Right atrium auricular region (tissue), 2 donors: ENCODE results near the gene STOM. TPM values are rescaled to one million over a fixed set of nuclear protein-coding genes. Genes with fewer than 3 reads are reported as not detected.
A peak's percentile ranks its signal among the peaks of the same experiment; 100 is the strongest.

Experiments
- DNase-seq: peaks from one replicate; pipeline ENCODE4 v3.0.0-alpha.2; 2019; ENCODE audit warnings: low spot score
- H3K27ac ChIP-seq, 2 donors: fragments of 200-600 bp; sonication (generic); 1 replicate in 1 of 2; 2 replicates in 1 of 2; pipeline ENCODE4 v1.5.1; 2016 to 2019
- H3K27me3 ChIP-seq, 2 donors: fragments of 200-600 bp; sonication (generic); one replicate each; pipeline versions ENCODE4 v1.5.1 to v1.6.0; 2017 to 2019
- H3K36me3 ChIP-seq: fragments of 200-600 bp; sonication (generic); one replicate; pipeline ENCODE4 v1.5.1; 2016
- H3K4me1 ChIP-seq, 2 donors: fragments of 200-600 bp; sonication (generic); one replicate each; pipeline versions ENCODE4 v1.5.1 to v1.6.0; 2017 to 2019
- H3K4me3 ChIP-seq, 2 donors: fragments of 200-600 bp; sonication (generic); 1 replicate in 1 of 2; 2 replicates in 1 of 2; pipeline ENCODE4 v1.5.1; 2017 to 2019; ENCODE audit warnings: mild to moderate bottlenecking in 1 of 2, moderate library complexity in 1 of 2
- H3K9me3 ChIP-seq, 2 donors: fragments of 200-600 bp; sonication (generic); one replicate each; pipeline ENCODE4 v1.5.1; 2019
- total RNA-seq, 2 donors: library from RNA; depleted of rRNA; stranded (reverse); fragments of >200 nt; gene quantifications; one replicate each; pipeline ENCODE4 v1.1.0, GENCODE V29; 2016
- TF ChIP-seq, protein P1 (sequence below), 2 donors: fragments of 200-600 bp; sonication (generic); IDR thresholded peaks; one replicate each; pipeline ENCODE4 v1.5.1; 2019; ENCODE audit warnings: antibody characterized with exemption in 2 of 2

STOM gene
- total RNA-seq, 2 donors from 2014 or later, result 152 to 173 TPM

DNA sequence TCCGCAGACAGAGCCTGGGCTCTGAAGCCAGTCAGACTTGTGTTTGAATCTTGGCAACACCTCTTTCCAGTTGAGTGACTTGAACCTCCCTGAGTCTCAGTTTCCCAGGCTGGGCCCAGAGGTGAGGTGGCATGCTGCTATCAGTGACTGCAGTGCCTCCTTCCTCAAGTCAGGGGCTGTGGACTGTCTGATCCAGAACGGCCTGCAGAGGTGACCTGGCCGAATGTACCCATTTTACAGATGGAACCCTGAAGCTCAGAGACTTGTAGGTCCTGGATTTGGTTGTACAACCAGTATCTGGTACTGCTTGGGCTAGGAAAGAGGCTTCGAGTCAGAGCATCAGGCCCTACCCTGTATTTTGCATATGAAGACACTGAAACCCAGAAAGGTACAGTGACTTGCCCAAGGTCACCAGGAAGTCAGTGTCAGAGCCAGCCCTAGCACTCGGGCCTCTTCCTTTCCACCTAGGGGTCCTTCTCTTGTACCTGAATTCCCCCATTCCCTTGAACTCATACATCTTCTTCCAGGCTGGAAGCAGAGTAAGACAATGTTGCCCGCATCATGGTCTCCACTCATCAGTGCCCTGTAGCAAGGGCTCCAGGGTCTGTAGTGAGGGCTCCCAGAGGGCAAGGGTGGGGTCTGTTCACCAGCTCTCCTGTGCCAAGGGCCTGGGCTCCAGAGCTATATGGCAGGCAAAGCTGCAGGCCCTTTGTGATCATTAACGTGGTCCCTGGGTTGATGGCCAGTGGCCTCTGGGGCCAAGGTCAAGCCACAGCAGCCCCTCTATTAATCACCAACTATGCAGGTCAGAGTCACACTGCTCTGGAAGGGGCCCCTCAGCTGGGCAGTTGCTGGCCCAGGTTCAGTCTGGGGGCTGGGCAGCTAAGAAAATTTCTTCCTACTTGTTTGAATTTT, 73.6 kb downstream of the STOM start:
- H3K9me3 ChIP-seq, result no peaks in the 10 kb centered on the region
- no peak for DNase-seq
- H3K4me3 ChIP-seq, result no peak overlapping the region
- H3K36me3 ChIP-seq, result no peaks in the 10 kb centered on the region
- H3K27me3 ChIP-seq, result no peaks in the 10 kb centered on the region
- TF ChIP-seq, protein P1, sequence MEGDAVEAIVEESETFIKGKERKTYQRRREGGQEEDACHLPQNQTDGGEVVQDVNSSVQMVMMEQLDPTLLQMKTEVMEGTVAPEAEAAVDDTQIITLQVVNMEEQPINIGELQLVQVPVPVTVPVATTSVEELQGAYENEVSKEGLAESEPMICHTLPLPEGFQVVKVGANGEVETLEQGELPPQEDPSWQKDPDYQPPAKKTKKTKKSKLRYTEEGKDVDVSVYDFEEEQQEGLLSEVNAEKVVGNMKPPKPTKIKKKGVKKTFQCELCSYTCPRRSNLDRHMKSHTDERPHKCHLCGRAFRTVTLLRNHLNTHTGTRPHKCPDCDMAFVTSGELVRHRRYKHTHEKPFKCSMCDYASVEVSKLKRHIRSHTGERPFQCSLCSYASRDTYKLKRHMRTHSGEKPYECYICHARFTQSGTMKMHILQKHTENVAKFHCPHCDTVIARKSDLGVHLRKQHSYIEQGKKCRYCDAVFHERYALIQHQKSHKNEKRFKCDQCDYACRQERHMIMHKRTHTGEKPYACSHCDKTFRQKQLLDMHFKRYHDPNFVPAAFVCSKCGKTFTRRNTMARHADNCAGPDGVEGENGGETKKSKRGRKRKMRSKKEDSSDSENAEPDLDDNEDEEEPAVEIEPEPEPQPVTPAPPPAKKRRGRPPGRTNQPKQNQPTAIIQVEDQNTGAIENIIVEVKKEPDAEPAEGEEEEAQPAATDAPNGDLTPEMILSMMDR (IDR thresholded peaks at IDR 0.05), result no peak
- peak overlapping the region; percentile 87 to 97 for H3K27ac ChIP-seq
- H3K4me1 ChIP-seq, result peaks cover 0 to 87% of the 10 kb centered on the region in 2 donors

- Histone ChIP-seq H3K27ac (peak overlapping the region; percentile 87 to 97), H3K9me3 (no peaks in the 10 kb centered on the region), H3K4me3 (no peak overlapping the region), H3K4me1 (peaks cover 0 to 87% of the 10 kb centered on the region in 2 donors), H3K27me3 (no peaks in the 10 kb centered on the region), H3K36me3 (no peaks in the 10 kb centered on the region)
- no peak for DNase-seq
- TF ChIP-seq, protein P1 (IDR thresholded peaks at IDR 0.05), result no peak
Observed at GRCh38 chr9:121295662-121296191, 74.3 kb downstream of the STOM start.

DNA sequence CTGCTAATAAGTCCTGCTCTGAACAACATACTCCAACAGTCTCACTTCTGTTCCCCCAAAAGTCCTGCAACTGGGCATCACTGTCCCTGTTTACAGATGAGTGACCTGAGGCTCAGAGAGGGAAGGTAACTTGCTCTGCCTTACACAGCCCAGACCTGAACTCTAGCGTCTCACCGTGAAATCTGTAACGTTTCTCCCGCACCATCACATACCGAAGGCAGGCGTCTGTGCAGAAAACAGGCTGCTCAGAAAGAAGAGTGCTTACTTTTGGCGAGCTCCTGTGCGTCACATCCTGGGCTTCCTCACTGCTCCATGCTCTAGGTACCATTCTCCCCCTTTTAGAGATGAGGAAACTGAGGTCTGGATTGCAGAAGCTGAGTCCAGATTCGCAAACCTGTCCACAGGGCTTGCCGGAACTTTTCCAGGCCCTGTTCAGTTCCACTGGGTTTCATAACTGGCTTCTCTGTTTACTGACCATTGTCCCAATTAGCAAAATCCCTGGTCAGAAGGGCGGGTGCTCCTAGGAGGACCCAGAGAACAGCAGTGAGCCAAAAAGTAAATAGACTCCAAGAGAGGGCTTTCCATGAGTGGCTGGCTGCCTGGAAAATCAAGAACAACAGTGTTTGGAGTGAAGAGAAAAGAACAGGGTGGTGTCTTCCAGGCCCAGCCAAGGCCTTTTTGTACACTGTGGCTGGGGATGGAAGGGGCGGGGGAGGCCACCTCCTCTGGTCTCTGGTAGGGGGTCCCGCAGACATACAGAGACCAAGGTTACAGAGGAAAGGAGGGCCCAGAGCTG, 75.0 kb downstream of the STOM start:
- H3K27me3 ChIP-seq, result no peaks in the 10 kb centered on the region
- no peaks in the 10 kb centered on the region for H3K9me3 ChIP-seq
- H3K4me1 ChIP-seq, result peaks cover 0 to 91% of the 10 kb centered on the region in 2 donors
- peak overlapping the region; percentile 3 for H3K4me3 ChIP-seq
- TF ChIP-seq, protein P1 (IDR thresholded peaks at IDR 0.05), result no peak
- peak; percentile 91 for DNase-seq
- H3K36me3 ChIP-seq, result no peaks in the 10 kb centered on the region
- H3K27ac ChIP-seq, result peak overlapping the region; percentile 87 to 97

- Histone ChIP-seq H3K9me3 (no peaks in the 10 kb centered on the region), H3K4me1 (peaks cover 0 to 96% of the 10 kb centered on the region in 2 donors), H3K36me3 (no peaks in the 10 kb centered on the region), H3K27ac (peak overlapping the region; percentile 87 to 97), H3K4me3 (peak overlapping the region in 1 of 2 donors; percentile 3), H3K27me3 (no peaks in the 10 kb centered on the region)
- TF ChIP-seq, protein P1 (IDR thresholded peaks at IDR 0.05), result no peak
- DNase-seq, result peak; percentile 82
Observed at GRCh38 chr9:121294151-121294743, 75.8 kb downstream of the STOM start.

- DNase-seq, result no peak
- H3K4me3 ChIP-seq, result no peak overlapping the region
Observed at GRCh38 chr9:121292801-121293241, 77.2 kb downstream of the STOM start.

More at GRCh38 chr9:121292801-121293241, 77.2 kb downstream of the STOM start:
- Histone ChIP-seq H3K27me3 (no peaks in the 10 kb centered on the region), H3K4me1 (peaks cover 0 to 96% of the 10 kb centered on the region in 2 donors), H3K36me3 (no peaks in the 10 kb centered on the region), H3K27ac (peak overlapping the region; percentile 87 to 97), H3K9me3 (no peaks in the 10 kb centered on the region)
- TF ChIP-seq, protein P1 (IDR thresholded peaks at IDR 0.05), result no peak
